GM20431 (cell line): Measurements from ENCODE around the gene PCDHGB3.
"Not testable (repeated sequence)": the region's sequence is repeated elsewhere in the genome, so short reads cannot be mapped to it uniquely, and the experiment has no call there.

Experiments
- in situ Hi-C: fragments of 300-500 bp; cut with MseI, MboI; formaldehyde crosslinking; loops from one replicate; pipeline ENCODE4 v1.15.0; 2020; ENCODE audit warnings: low sequenced_read_pairs; ENCODE audit not compliant: unreplicated experiment

The PCDHGB3 gene

GRCh38 chr5:141389153-141390042 is 19.4 kb downstream of the PCDHGB3 start:
- in situ Hi-C loops: no loop called here

DNA sequence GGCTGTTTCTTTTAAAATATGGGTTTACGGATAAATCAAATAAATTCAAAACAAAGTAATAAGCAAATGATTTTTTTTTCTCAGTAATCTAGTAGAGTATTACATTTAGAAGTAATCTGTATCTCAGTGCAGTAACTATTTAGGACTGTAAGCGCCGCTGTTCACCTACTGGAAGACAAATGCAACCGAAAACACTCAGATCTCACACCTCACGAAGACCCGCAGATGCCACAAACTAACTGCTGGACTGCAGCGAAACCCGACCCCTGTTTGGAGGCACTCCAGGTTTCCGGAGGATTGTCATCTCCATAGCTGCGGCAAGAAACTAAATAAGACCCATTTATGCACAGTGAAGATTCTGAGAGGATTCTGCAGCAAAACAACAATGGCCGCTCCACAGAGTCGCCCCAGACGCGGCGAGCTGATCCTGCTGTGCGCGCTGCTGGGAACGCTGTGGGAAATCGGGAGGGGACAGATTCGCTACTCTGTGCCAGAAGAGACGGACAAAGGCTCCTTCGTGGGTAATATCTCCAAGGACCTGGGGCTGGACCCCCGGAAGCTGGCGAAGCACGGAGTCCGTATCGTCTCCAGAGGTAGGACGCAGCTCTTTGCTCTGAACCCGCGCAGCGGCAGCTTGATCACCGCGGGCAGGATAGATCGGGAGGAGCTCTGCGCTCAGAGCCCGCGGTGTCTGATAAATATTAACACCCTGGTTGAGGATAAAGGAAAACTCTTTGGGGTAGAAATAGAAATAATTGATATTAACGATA is 22.6 kb downstream of the PCDHGB3 start, which contains the start of gene PCDHGA8:
Gene PCDHGA8 (plus strand): TSS at position 205 of the 770 bp plus-strand sequence. CDS start 181 bp downstream, at position 386.
- in situ Hi-C loops: no loop called here

GRCh38 chr5:141393267-141393666 is 23.2 kb downstream of the PCDHGB3 start:
- in situ Hi-C loops: no loop called here

DNA sequence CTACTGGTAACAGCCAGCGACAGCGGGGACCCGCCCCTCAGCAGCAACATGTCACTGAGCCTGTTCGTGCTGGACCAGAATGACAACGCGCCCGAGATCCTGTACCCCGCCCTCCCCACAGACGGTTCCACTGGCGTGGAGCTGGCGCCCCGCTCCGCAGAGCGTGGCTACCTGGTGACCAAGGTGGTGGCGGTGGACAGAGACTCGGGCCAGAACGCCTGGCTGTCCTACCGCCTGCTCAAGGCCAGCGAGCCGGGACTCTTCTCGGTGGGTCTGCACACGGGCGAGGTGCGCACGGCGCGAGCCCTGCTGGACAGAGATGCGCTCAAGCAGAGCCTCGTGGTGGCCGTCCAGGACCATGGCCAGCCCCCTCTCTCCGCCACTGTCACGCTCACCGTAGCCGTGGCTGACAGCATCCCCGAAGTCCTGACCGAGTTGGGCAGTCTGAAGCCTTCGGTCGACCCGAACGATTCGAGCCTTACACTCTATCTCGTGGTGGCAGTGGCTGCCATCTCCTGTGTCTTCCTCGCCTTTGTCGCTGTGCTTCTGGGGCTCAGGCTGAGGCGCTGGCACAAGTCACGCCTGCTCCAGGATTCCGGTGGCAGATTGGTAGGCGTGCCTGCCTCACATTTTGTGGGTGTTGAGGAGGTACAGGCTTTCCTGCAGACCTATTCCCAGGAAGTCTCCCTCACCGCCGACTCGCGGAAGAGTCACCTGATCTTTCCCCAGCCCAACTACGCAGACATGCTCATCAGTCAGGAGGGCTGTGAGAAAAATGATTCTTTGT is 24.6 kb downstream of the PCDHGB3 start:
- in situ Hi-C loops: not testable (repeated sequence)

DNA sequence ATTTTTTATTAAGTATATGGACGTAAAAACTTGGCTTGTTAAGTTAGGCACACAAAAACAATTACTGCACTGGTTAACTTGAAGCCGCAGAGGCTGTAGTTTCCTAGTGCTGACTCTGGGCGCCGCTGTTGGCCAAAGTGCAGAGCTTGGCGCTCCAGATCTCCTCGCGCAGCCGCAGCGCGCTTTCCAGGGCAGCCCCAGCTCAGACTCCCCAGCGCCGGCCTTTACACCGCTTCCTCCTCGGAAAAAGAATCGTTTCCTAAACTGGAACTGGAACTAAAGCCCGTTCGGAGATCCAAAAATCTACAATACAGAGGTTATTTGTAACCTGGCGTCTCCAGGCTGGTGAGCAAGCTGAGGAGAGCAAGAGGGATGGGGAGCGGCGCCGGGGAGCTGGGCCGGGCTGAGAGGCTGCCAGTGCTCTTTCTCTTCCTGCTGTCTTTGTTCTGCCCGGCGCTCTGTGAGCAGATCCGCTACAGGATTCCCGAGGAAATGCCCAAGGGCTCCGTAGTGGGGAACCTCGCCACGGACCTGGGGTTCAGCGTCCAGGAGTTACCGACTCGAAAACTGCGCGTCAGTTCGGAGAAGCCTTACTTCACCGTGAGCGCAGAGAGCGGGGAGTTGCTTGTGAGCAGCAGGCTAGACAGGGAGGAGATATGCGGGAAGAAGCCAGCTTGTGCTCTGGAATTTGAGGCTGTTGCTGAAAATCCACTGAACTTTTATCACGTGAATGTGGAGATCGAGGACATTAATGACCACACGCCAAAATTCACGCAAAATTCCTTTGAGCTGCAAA is 27.9 kb downstream of the PCDHGB3 start, which contains the start of gene PCDHGB5:
Gene PCDHGB5 (plus strand): TSS at position 192 of the 796 bp plus-strand sequence. CDS start 181 bp downstream, at position 373.
- in situ Hi-C loops: not testable (repeated sequence)

- in situ Hi-C loops: no loop called here
These were observed 28.6 kb downstream of the PCDHGB3 start for GRCh38 chr5:141398608-141399007.

- in situ Hi-C loops: no loop called here
These were observed 29.7 kb downstream of the PCDHGB3 start for GRCh38 chr5:141399555-141400258.

DNA sequence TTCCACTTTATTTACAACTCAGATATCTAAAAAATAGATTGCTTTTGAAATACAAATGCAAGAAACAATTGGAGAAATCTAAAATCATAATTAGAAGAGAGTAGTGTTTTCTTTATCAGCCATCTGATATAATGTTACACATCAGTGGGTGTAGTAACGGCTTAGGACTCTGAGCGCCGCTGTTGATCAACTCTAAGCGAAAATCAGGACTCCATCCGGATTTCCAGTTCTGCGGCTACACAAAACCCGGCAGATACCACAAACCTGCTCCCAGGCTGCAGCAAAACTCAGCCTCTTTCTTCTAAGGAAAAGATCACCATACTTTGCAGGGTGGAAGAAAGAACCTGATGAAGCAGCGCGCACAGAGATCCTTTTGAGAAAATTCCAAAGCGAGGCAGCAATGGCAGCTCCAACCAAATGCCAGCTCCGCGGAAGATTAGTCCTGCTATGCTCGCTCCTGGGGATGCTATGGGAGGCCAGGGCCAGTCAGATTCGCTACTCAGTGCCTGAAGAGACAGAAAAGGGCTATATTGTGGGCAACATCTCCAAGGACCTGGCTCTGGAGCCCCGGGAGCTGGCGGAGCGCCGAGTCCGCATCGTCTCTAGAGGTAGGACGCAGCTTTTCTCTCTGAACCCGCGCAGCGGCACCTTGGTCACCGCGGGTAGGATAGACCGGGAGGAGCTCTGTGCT is 32.7 kb downstream of the PCDHGB3 start, which contains the start of gene PCDHGA9:
Gene PCDHGA9 (plus strand): TSS at position 226 of the 691 bp plus-strand sequence. CDS start 175 bp downstream, at position 401.
- in situ Hi-C loops: no loop called here

GRCh38 chr5:141403387-141403786 is 33.3 kb downstream of the PCDHGB3 start:
- in situ Hi-C loops: no loop called here

- in situ Hi-C loops: not testable (repeated sequence)
These were observed 37.9 kb downstream of the PCDHGB3 start, which contains the start of gene PCDHGB6 for GRCh38 chr5:141407790-141408505. Gene PCDHGB6 (plus strand): TSS chr5:141408021. CDS start chr5:141408203, 182 bp downstream.

- in situ Hi-C loops: loop anchor here (10.0 kb wide), 1 partner anchor 155 kb away; no protein-coding TSS in a partner anchor
These were observed 39.7 kb downstream of the PCDHGB3 start for GRCh38 chr5:141409598-141410306.

GRCh38 chr5:141411575-141411974 is 41.5 kb downstream of the PCDHGB3 start:
- in situ Hi-C loops: loop anchor here (10.0 kb wide), 1 partner anchor 153 kb away; no protein-coding TSS in a partner anchor

GRCh38 chr5:141412854-141413539 is 43.0 kb downstream of the PCDHGB3 start, which contains the start of gene PCDHGA10:
Gene PCDHGA10 (plus strand): TSS chr5:141412987. CDS start chr5:141413176, 189 bp downstream.
- in situ Hi-C loops: loop anchor here (10.0 kb wide), 1 partner anchor 152 kb away; no protein-coding TSS in a partner anchor

DNA sequence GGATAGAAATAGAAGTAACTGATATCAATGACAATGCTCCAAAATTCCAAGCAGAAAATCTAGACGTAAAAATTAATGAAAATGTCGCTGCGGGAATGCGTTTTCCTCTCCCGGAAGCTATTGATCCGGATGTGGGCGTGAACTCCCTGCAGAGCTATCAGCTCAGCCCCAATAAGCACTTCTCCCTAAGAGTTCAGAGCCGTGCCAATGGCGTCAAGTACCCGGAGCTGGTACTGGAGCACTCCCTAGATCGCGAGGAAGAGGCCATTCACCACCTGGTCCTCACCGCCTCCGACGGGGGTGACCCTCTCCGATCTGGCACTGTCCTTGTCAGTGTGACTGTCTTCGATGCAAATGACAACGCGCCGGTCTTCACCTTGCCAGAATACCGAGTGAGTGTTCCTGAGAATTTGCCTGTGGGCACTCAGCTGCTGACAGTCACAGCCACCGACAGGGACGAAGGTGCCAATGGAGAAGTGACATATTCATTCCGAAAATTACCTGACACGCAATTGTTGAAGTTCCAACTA is 43.6 kb downstream of the PCDHGB3 start:
- in situ Hi-C loops: loop anchor here (10.0 kb wide), 1 partner anchor 151 kb away; no protein-coding TSS in a partner anchor

DNA sequence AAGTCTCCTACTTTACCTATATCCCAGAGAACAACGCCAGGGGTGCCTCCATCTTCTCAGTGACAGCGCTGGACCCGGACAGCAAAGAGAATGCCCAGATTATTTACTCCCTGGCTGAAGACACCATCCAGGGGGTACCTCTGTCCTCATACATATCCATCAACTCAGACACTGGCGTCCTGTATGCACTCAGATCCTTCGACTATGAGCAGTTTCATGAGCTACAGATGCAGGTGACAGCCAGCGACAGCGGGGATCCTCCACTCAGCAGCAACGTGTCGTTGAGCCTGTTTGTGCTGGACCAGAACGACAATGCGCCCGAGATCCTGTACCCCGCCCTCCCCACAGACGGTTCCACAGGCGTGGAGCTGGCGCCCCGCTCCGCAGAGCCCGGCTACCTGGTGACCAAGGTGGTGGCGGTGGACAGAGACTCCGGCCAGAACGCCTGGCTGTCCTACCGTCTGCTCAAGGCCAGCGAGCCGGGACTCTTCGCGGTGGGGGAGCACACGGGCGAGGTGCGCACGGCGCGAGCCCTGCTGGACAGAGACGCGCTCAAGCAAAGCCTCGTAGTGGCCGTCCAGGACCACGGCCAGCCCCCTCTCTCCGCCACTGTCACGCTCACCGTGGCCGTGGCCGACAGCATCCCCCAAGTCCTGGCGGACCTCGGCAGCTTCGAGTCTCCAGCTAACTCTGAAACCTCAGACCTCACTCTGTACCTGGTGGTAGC is 44.7 kb downstream of the PCDHGB3 start:
- in situ Hi-C loops: loop anchor here (10.0 kb wide), 1 partner anchor 150 kb away; no protein-coding TSS in a partner anchor
